ENCODE results near the gene HTR1B. TPM values are rescaled to one million over a fixed set of nuclear protein-coding genes. Genes with fewer than 3 reads are reported as not detected.
A peak's percentile ranks its signal among the peaks of the same experiment; 100 is the strongest.

The HTR1B gene
- total and polyA plus RNA-seq, 2 of the 4 experiments (the other 2 are of a cell fraction) = 0.27 to 0.36 TPM

DNA sequence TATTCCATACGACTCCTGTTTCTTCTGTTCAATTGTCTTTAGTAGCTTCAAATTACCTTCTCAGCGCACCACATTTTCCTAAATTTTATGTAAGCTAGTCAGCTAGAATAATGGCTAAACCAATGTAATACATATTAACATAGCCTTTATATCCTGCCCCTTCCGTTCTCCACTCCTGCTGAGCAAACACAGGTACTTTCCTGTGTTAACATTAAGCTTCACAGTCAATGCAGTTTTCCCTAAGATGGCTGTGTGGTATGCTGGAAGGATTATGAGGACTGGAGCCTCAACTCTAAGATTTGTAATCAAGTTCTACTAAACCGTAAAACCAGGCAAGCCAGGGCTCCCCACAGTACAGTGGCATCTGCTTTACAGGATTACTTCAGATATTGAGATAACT is 29.4 kb downstream of the HTR1B start:
- Histone ChIP-seq H3K23ac (ENCODE audit: low read depth, low read length) (no peak overlapping the region), H4K91ac (ENCODE audit: insufficient read depth, low read depth, low read length) (no peak overlapping the region), H3K79me1 (ENCODE audit: low read depth in 1 of 2, low read length in 2 of 2) (no peaks in the 10 kb centered on the region), H2AFZ (replicated peaks; ENCODE audit: low read length, poor library complexity) (no peak overlapping the region), H3K9me3 (ENCODE audit: control insufficient read depth, insufficient read depth, low read length) (no peaks in the 10 kb centered on the region), H3K4me2 (ENCODE audit: low read depth, low read length) (no peak overlapping the region), H3K4me3 (ENCODE audit: insufficient read depth, low read depth, low read length) (no peak overlapping the region), H3K4ac (ENCODE audit: low read depth, low read length) (peak overlapping the region; percentile 17; the same call in 1 of the 2 replicates), H3K36me3 (ENCODE audit: control insufficient read depth, insufficient read depth, low read length) (no peaks in the 10 kb centered on the region), H2BK120ac (ENCODE audit: low read depth, low read length) (no peak overlapping the region), H3K9ac (ENCODE audit: low read depth, low read length) (no peak overlapping the region), H2BK15ac (ENCODE audit: low read depth, low read length) (peak overlapping the region; percentile 6; the same call in 1 of the 3 replicates), H3K56ac (ENCODE audit: extremely low read depth, insufficient read depth, low read length) (no peak overlapping the region), H2AK5ac (ENCODE audit: low read depth, low read length) (no peak overlapping the region), H4K20me1 (ENCODE audit: insufficient read depth, low read length) (no peaks in the 10 kb centered on the region), H3K18ac (ENCODE audit: low read depth, low read length) (peak overlapping the region; percentile 29; the same call in 1 of the 2 replicates), H3K9me1 (ENCODE audit: insufficient read depth, low read length) (no peaks in the 10 kb centered on the region), H3K4me1 (ENCODE audit: control insufficient read depth, insufficient read depth, low read length) (no peaks in the 10 kb centered on the region), H2BK5ac (ENCODE audit: low read depth, low read length, poor library complexity, severe bottlenecking) (no peak overlapping the region), H4K5ac (ENCODE audit: low read depth, low read length) (no peak overlapping the region), H3K14ac (replicated peaks; ENCODE audit: low read depth, low read length) (0 out of 2 replicates have a peak overlapping the region, but pooled peaks have one; percentile 39), H4K8ac (ENCODE audit: low read depth in 2 of 2, low read length in 2 of 2) (no peak overlapping the region), H2AK9ac (replicated peaks; ENCODE audit: low read depth, low read length, poor library complexity) (no peak overlapping the region), H2BK20ac (ENCODE audit: low read depth, low read length) (no peak overlapping the region), H3K27me3 (ENCODE audit: control insufficient read depth, insufficient read depth, low read length) (no peaks in the 10 kb centered on the region), H3K27ac (ENCODE audit: insufficient read depth, low read length) (no peak overlapping the region)
- dilution Hi-C loops (cut with HindIII; ENCODE audit: low sequenced_read_pairs, unreplicated experiment) (no loop called here), intact Hi-C loops (cut with micrococcal nuclease) (no loop called here), in situ Hi-C loops (cut with MboI; ENCODE audit: low sequenced_read_pairs) (no loop called here)
- TF ChIP-seq MAZ (IDR thresholded peaks at IDR 0.05; ENCODE audit: borderline replicate concordance, low read depth, low read length) = no peak
- TF ChIP-seq ELK1 (IDR thresholded peaks at IDR 0.05; ENCODE audit: borderline replicate concordance, low read depth, low read length) = no peak
- TF ChIP-seq USF2 (IDR thresholded peaks at IDR 0.05; ENCODE audit: low read depth, low read length) = no peak
- no peak for TF ChIP-seq FOS (IDR thresholded peaks at IDR 0.05; ENCODE audit: low read depth, low read length)
- TF ChIP-seq BHLHE40 (IDR thresholded peaks at IDR 0.05; ENCODE audit: low read depth, low read length) = no peak
- no peak for TF ChIP-seq RAD21 (IDR thresholded peaks at IDR 0.05; ENCODE audit: low read length)
- TF ChIP-seq POLR2A (IDR thresholded peaks at IDR 0.05; ENCODE audit: low read depth, low read length) = no peak
- no peak for TF ChIP-seq RFX5 (IDR thresholded peaks at IDR 0.05; ENCODE audit: low read depth, low read length)
- TF ChIP-seq CTCF (conservative IDR thresholded peaks at IDR 0.05; ENCODE audit: low read depth, low read length) = no peak
- TF ChIP-seq SMC3 (IDR thresholded peaks at IDR 0.05; ENCODE audit: low read depth, low read length) = no peak
- TF ChIP-seq MAFK (IDR thresholded peaks at IDR 0.05; ENCODE audit: low read depth, low read length) = no peak
- TF ChIP-seq MXI1 (IDR thresholded peaks at IDR 0.05; ENCODE audit: borderline replicate concordance, low read depth, low read length) = no peak
- no peak for TF ChIP-seq NFE2L2 (IDR thresholded peaks at IDR 0.05; ENCODE audit: low read depth, low read length)
- TF ChIP-seq CEBPB (IDR thresholded peaks at IDR 0.05; ENCODE audit: low read depth, low read length) = no peak
- no peak for TF ChIP-seq CHD1 (IDR thresholded peaks at IDR 0.05; ENCODE audit: low read depth, low read length)
- no peak for TF ChIP-seq RCOR1 (IDR thresholded peaks at IDR 0.05; ENCODE audit: insufficient replicate concordance, low read length)
- ChIA-PET CTCF (no interaction called here), POLR2A (ENCODE audit: unreplicated experiment) (no interaction called here)
- DNase-seq (no peak), ATAC-seq (ENCODE audit: low read depth) (no peak)
- no CpG with 5 or more reads among the region's 4 CpGs for WGBS, 2 experiments (ENCODE audit: extremely low coverage in 2 of 2, insufficient read length in 1 of 2)
- no TSS peak for BruUV-seq (replicated peaks)
